Measurements from ENCODE around the gene SBK1. TPM values are rescaled to one million over a fixed set of nuclear protein-coding genes. Genes with fewer than 3 reads are reported as not detected.

The SBK1 gene
- total and polyA plus RNA-seq, 4 donors, result 0.90 to 2.7 (median 2.3) TPM

DNA sequence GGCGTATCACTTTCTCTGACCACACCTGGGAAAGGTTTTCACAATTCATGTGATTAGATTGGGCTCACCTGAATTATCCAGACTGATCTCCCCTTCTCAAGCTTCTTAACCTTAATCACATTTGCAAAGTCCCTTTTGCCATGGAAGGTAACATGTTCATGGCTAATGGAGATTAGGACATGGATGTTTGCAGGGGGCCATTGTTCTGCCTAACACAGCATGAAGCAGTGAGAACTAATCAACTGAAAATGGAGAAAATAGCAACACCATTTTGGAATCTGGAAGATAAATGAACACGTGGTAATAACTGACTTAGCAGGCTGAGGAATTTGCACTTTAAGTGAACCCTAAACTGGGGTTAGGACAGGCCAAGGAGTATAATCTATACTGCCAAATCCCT, 25.0 kb upstream of the SBK1 start:
- Histone ChIP-seq H3K4me1 (ENCODE audit: control insufficient read depth in 5 of 5, insufficient read depth in 5 of 5, low read length in 5 of 5) (no peaks in the 10 kb centered on the region), H3K36me3 (ENCODE audit: control insufficient read depth in 4 of 4, insufficient read depth in 4 of 4, low read length in 4 of 4) (no peaks in the 10 kb centered on the region), H3K4me3 (no peak overlapping the region), H3K27me3 (ENCODE audit: control insufficient read depth in 3 of 3, insufficient read depth in 3 of 3, low read length in 2 of 3) (no peaks in the 10 kb centered on the region), H3K9ac (ENCODE audit: insufficient read depth in 1 of 2, low read length in 2 of 2) (no peak overlapping the region), H3K9me3 (ENCODE audit: control insufficient read depth in 4 of 4, insufficient read depth in 3 of 4, low read length in 3 of 4) (peaks cover 0 to 16% (median 2%) of the 10 kb centered on the region in 4 donors), H3K27ac (ENCODE audit: low read depth in 1 of 2, low read length in 1 of 2) (no peak overlapping the region)
- DNase-seq (no peak), ATAC-seq (ENCODE audit: insufficient read depth, low FRiP score) (no peak)
- 61 to 82% methylated on average over 2 of the region's 2 CpGs for WGBS, 2 donors
- TF ChIP-seq, protein P1, sequence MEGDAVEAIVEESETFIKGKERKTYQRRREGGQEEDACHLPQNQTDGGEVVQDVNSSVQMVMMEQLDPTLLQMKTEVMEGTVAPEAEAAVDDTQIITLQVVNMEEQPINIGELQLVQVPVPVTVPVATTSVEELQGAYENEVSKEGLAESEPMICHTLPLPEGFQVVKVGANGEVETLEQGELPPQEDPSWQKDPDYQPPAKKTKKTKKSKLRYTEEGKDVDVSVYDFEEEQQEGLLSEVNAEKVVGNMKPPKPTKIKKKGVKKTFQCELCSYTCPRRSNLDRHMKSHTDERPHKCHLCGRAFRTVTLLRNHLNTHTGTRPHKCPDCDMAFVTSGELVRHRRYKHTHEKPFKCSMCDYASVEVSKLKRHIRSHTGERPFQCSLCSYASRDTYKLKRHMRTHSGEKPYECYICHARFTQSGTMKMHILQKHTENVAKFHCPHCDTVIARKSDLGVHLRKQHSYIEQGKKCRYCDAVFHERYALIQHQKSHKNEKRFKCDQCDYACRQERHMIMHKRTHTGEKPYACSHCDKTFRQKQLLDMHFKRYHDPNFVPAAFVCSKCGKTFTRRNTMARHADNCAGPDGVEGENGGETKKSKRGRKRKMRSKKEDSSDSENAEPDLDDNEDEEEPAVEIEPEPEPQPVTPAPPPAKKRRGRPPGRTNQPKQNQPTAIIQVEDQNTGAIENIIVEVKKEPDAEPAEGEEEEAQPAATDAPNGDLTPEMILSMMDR (IDR thresholded peaks at IDR 0.05; ENCODE audit: control extremely low read depth, extremely low read depth), result no peak

DNA sequence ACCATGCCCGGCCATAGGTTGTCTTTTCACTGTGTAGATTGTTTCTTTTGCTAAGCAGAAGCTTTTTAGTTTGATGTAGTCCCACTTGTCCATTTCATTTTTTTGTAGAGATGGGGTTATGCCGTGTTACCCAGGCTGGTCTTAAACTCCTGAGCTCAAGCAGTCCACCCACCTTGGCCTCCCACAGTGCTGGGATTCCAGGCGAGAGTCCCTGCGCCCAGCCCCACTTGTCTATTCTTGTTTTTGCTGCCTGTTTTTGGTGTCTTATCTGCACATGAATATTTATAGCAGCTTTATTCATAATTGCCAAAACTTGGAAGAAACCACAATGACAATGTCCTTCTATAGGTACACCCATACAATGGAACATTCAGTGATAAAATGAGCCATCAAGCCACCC, 18.8 kb upstream of the SBK1 start:
- H3K9me3 ChIP-seq (ENCODE audit: control insufficient read depth in 4 of 4, insufficient read depth in 3 of 4, low read length in 3 of 4), result peaks cover 0 to 6% (median 0%) of the 10 kb centered on the region in 4 donors
- H3K36me3 ChIP-seq (ENCODE audit: control insufficient read depth in 4 of 4, insufficient read depth in 4 of 4, low read length in 4 of 4), result no peaks in the 10 kb centered on the region
- no peak overlapping the region for H3K9ac ChIP-seq (ENCODE audit: insufficient read depth in 1 of 2, low read length in 2 of 2)
- TF ChIP-seq, protein P1 (IDR thresholded peaks at IDR 0.05; ENCODE audit: control extremely low read depth, extremely low read depth), result no peak
- H3K27me3 ChIP-seq (ENCODE audit: control insufficient read depth in 3 of 3, insufficient read depth in 3 of 3, low read length in 2 of 3), result peaks cover 0 to 7% (median 0%) of the 10 kb centered on the region in 3 donors
- H3K4me1 ChIP-seq (ENCODE audit: control insufficient read depth in 5 of 5, insufficient read depth in 5 of 5, low read length in 5 of 5), result peaks cover 0 to 7% (median 0%) of the 10 kb centered on the region in 5 donors
- DNase-seq, result no peak
- no peak overlapping the region for H3K27ac ChIP-seq (ENCODE audit: low read depth in 1 of 2, low read length in 1 of 2)
- no peak overlapping the region for H3K4me3 ChIP-seq
- 70 to 84% methylated on average over 4 of the region's 4 CpGs for WGBS, 2 donors
- ATAC-seq (ENCODE audit: insufficient read depth, low FRiP score), result no peak

DNA sequence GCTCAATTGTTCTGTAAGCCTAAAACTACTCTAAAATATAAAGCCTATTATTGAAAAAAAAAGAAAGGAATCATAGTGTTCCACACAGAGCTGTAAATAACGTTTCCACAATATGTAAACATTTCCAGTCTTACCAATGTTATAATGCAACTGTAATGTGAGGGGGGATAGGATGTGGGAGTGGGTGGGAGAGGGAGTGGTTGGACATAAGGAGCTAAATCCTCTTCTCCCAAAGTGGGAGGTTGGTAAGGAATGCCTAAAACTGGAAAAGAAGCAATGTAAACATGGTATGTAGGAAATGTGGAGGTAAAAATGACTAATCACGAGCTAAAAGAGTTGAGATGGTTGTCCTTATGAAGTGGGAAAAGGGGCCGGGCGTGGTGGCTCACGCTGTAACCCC, 17.6 kb upstream of the SBK1 start:
- H3K4me1 ChIP-seq (ENCODE audit: control insufficient read depth in 5 of 5, insufficient read depth in 5 of 5, low read length in 5 of 5), result peaks cover 0 to 7% (median 0%) of the 10 kb centered on the region in 5 donors
- DNase-seq (no peak), ATAC-seq (ENCODE audit: insufficient read depth, low FRiP score) (no peak)
- no peak overlapping the region for H3K4me3 ChIP-seq
- peaks cover 0 to 7% (median 0%) of the 10 kb centered on the region in 3 donors for H3K27me3 ChIP-seq (ENCODE audit: control insufficient read depth in 3 of 3, insufficient read depth in 3 of 3, low read length in 2 of 3)
- peaks cover 0 to 6% (median 0%) of the 10 kb centered on the region in 4 donors for H3K9me3 ChIP-seq (ENCODE audit: control insufficient read depth in 4 of 4, insufficient read depth in 3 of 4, low read length in 3 of 4)
- H3K9ac ChIP-seq (ENCODE audit: insufficient read depth in 1 of 2, low read length in 2 of 2), result no peak overlapping the region
- H3K27ac ChIP-seq (ENCODE audit: low read depth in 1 of 2, low read length in 1 of 2), result no peak overlapping the region
- TF ChIP-seq, protein P1 (IDR thresholded peaks at IDR 0.05; ENCODE audit: control extremely low read depth, extremely low read depth), result no peak
- 62 to 78% methylated on average over 5 of the region's 5 CpGs for WGBS, 2 donors
- H3K36me3 ChIP-seq (ENCODE audit: control insufficient read depth in 4 of 4, insufficient read depth in 4 of 4, low read length in 4 of 4), result no peaks in the 10 kb centered on the region

DNA sequence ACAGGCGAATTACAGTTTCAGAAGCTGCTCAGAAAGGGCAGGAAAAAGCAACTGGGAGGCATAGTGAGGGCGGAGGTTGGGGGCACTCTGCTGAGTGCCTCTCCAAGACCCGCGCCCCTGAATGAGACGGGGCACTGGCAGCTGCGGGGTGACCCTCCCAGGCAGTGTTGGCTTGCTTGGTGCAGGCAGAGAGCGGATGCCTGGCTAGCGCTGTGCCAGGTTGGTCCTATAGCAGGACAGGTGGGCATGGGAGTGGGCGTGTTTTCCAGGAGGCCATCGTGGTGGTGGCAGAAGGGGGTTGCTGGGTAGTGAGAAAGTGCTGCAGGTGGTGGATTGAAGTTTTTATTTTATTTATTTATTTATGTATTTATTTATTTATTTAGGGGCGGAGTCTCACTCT, 16.0 kb upstream of the SBK1 start:
- no peak overlapping the region for H3K27ac ChIP-seq (ENCODE audit: low read depth in 1 of 2, low read length in 1 of 2)
- H3K9ac ChIP-seq (ENCODE audit: insufficient read depth in 1 of 2, low read length in 2 of 2), result no peak overlapping the region
- ATAC-seq (ENCODE audit: insufficient read depth, low FRiP score), result no peak
- H3K9me3 ChIP-seq (ENCODE audit: control insufficient read depth in 4 of 4, insufficient read depth in 3 of 4, low read length in 3 of 4), result peaks cover 0 to 1% (median 0%) of the 10 kb centered on the region in 4 donors
- DNase-seq, result no peak
- peaks cover 0 to 7% (median 0%) of the 10 kb centered on the region in 3 donors for H3K27me3 ChIP-seq (ENCODE audit: control insufficient read depth in 3 of 3, insufficient read depth in 3 of 3, low read length in 2 of 3)
- peaks cover 0 to 7% (median 0%) of the 10 kb centered on the region in 5 donors for H3K4me1 ChIP-seq (ENCODE audit: control insufficient read depth in 5 of 5, insufficient read depth in 5 of 5, low read length in 5 of 5)
- no peaks in the 10 kb centered on the region for H3K36me3 ChIP-seq (ENCODE audit: control insufficient read depth in 4 of 4, insufficient read depth in 4 of 4, low read length in 4 of 4)
- TF ChIP-seq, protein P1 (IDR thresholded peaks at IDR 0.05; ENCODE audit: control extremely low read depth, extremely low read depth), result no peak
- no peak overlapping the region for H3K4me3 ChIP-seq
- 77 to 79% methylated on average over 11 of the region's 11 CpGs for whole genome bisulfite sequencing, 2 donors
